ENCODE measurements around the gene PDE7B. TPM values are rescaled to one million over a fixed set of nuclear protein-coding genes. Genes with fewer than 3 reads are reported as not detected.

The PDE7B gene
- polyA plus RNA-seq, 1 donor (not counting 4 experiments of a cell fraction or from before 2014, with no cell fraction given), result 0.01 TPM

GRCh38 chr6:136095986-136096385 is 244.5 kb downstream of the PDE7B start:
- no peak overlapping the region for H3K4me2 ChIP-seq (ENCODE audit: control insufficient read depth, extremely low read depth, insufficient read depth, low read depth, low read length)
- DNase-seq (ENCODE audit: low read depth, low spot score) (no peak), FAIRE-seq (no peak)

GRCh38 chr6:136102991-136103688 is 251.6 kb downstream of the PDE7B start:
- Histone ChIP-seq H3K9me1 (ENCODE audit: control insufficient read depth, extremely low read depth, insufficient read depth, low read length) (no peaks in the 10 kb centered on the region), H3K4me3 (ENCODE audit: control insufficient read depth in 2 of 3, extremely low read depth in 1 of 3, insufficient read depth in 2 of 3, low read depth in 1 of 3, low read length in 3 of 3) (no peak overlapping the region), H3K9ac (ENCODE audit: control insufficient read depth, extremely low read depth, insufficient read depth, low read length) (no peak overlapping the region), H3K27ac (ENCODE audit: control insufficient read depth, insufficient read depth, low read length) (no peak overlapping the region), H2AFZ (ENCODE audit: control insufficient read depth, low read length) (no peak overlapping the region), H3K9me3 (ENCODE audit: control insufficient read depth, low read depth, low read length) (no peaks in the 10 kb centered on the region), H4K20me1 (ENCODE audit: control insufficient read depth, extremely low read depth, insufficient read depth, low read length) (no peaks in the 10 kb centered on the region), H3K36me3 (ENCODE audit: control insufficient read depth in 2 of 2, extremely low read depth in 1 of 2, insufficient read depth in 2 of 2, low read length in 2 of 2) (no peaks in the 10 kb centered on the region), H3K27me3 (ENCODE audit: control insufficient read depth, extremely low read depth, insufficient read depth, low read length) (no peaks in the 10 kb centered on the region), H3K79me2 (ENCODE audit: control insufficient read depth, insufficient read depth, low read length) (no peaks in the 10 kb centered on the region), H3K4me1 (ENCODE audit: control insufficient read depth, extremely low read depth, insufficient read depth, low read length) (no peaks in the 10 kb centered on the region), H3K4me2 (ENCODE audit: control insufficient read depth, extremely low read depth, insufficient read depth, low read depth, low read length) (no peak overlapping the region)
- FAIRE-seq (no peak), DNase-seq (ENCODE audit: low read depth, low spot score) (no peak)
- TF ChIP-seq CTCF (optimal IDR thresholded peaks at IDR 0.05 in 1 of 3, IDR thresholded peaks at IDR 0.05 in 1 of 3, conservative IDR thresholded peaks at IDR 0.05 in 1 of 3; ENCODE audit: extremely low read depth in 1 of 3, insufficient read depth in 2 of 3, low read length in 3 of 3) (no peak), EZH2 (IDR thresholded peaks at IDR 0.05; ENCODE audit: low read length) (no peak)
- dilution Hi-C loops (cut with MboI; ENCODE audit: extremely low pct_ligation_motif_present, low sequenced_read_pairs), result no loop called here

More at GRCh38 chr6:136095986-136096385, 244.5 kb downstream of the PDE7B start:
- Histone ChIP-seq H4K20me1 (ENCODE audit: control insufficient read depth, extremely low read depth, insufficient read depth, low read length) (no peaks in the 10 kb centered on the region), H3K9me3 (ENCODE audit: control insufficient read depth, low read depth, low read length) (no peaks in the 10 kb centered on the region), H3K4me3 (ENCODE audit: control insufficient read depth in 2 of 3, extremely low read depth in 1 of 3, insufficient read depth in 2 of 3, low read depth in 1 of 3, low read length in 3 of 3) (no peak overlapping the region), H3K27me3 (ENCODE audit: control insufficient read depth, extremely low read depth, insufficient read depth, low read length) (no peaks in the 10 kb centered on the region), H3K9me1 (ENCODE audit: control insufficient read depth, extremely low read depth, insufficient read depth, low read length) (no peaks in the 10 kb centered on the region), H3K79me2 (ENCODE audit: control insufficient read depth, insufficient read depth, low read length) (no peaks in the 10 kb centered on the region), H3K36me3 (ENCODE audit: control insufficient read depth in 2 of 2, extremely low read depth in 1 of 2, insufficient read depth in 2 of 2, low read length in 2 of 2) (no peaks in the 10 kb centered on the region), H3K4me1 (ENCODE audit: control insufficient read depth, extremely low read depth, insufficient read depth, low read length) (no peaks in the 10 kb centered on the region), H2AFZ (ENCODE audit: control insufficient read depth, low read length) (peak overlapping the region; percentile 64), H3K9ac (ENCODE audit: control insufficient read depth, extremely low read depth, insufficient read depth, low read length) (no peak overlapping the region), H3K27ac (ENCODE audit: control insufficient read depth, insufficient read depth, low read length) (no peak overlapping the region)
- dilution Hi-C loops (cut with MboI; ENCODE audit: extremely low pct_ligation_motif_present, low sequenced_read_pairs), result no loop called here
- TF ChIP-seq CTCF (optimal IDR thresholded peaks at IDR 0.05 in 1 of 3, IDR thresholded peaks at IDR 0.05 in 1 of 3, conservative IDR thresholded peaks at IDR 0.05 in 1 of 3; ENCODE audit: extremely low read depth in 1 of 3, insufficient read depth in 2 of 3, low read length in 3 of 3), result no peak
